ENCODE results near the gene RNF40.

- TF ChIP-seq, protein P1, sequence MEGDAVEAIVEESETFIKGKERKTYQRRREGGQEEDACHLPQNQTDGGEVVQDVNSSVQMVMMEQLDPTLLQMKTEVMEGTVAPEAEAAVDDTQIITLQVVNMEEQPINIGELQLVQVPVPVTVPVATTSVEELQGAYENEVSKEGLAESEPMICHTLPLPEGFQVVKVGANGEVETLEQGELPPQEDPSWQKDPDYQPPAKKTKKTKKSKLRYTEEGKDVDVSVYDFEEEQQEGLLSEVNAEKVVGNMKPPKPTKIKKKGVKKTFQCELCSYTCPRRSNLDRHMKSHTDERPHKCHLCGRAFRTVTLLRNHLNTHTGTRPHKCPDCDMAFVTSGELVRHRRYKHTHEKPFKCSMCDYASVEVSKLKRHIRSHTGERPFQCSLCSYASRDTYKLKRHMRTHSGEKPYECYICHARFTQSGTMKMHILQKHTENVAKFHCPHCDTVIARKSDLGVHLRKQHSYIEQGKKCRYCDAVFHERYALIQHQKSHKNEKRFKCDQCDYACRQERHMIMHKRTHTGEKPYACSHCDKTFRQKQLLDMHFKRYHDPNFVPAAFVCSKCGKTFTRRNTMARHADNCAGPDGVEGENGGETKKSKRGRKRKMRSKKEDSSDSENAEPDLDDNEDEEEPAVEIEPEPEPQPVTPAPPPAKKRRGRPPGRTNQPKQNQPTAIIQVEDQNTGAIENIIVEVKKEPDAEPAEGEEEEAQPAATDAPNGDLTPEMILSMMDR (IDR thresholded peaks at IDR 0.05): no peak
- no peak for TF ChIP-seq POLR2A (IDR thresholded peaks at IDR 0.05)
Observed at GRCh38 chr16:30725418-30725792, 36.7 kb upstream of the RNF40 start.
